Measurements from ENCODE around the gene STON2. TPM values are rescaled to one million over a fixed set of nuclear protein-coding genes. Genes with fewer than 3 reads are reported as not detected.

The STON2 gene
- total and polyA plus RNA-seq, 2 experiments from 2014 or later, result 5.0 to 22.7 TPM

DNA sequence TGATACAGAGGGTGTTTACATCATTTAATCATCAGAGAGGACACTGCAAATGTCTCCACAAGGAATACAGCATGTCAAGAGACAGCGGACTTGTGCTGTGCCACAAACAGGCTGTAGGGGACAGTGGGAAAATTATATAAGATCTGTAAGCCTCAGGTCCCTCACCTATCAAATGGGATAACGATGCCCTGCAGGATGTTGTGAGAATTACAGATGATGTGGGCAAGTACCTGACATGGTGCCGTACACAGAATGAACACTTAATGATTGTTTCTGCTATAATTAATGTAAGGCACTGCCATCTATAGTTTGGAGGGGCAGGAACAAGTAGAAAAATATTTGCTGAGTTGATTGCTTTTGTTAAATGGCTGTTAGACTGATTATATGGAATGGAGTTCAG, 97.5 kb downstream of the STON2 start:
- Histone ChIP-seq H3K27ac (peak overlapping the region; percentile 88), H3K9me3 (ENCODE audit: low read depth) (no peaks in the 10 kb centered on the region), H3K79me2 (peaks cover 29% of the 10 kb centered on the region), H3K36me3 (replicated peaks; ENCODE audit: insufficient read depth, low read depth) (no peaks in the 10 kb centered on the region), H4K20me1 (ENCODE audit: insufficient read depth, poor library complexity, severe bottlenecking) (no peaks in the 10 kb centered on the region), H3K4me2 (peak overlapping the region; percentile 50), H3K4me1 (ENCODE audit: insufficient read depth) (peaks cover 7% of the 10 kb centered on the region), H3K27me3 (no peaks in the 10 kb centered on the region), H3K4me3 (no peak overlapping the region), H3K9me2 (replicated peaks; ENCODE audit: insufficient read depth) (no peaks in the 10 kb centered on the region), H2AFZ (no peak overlapping the region)
- DNase-seq (ENCODE audit: low spot score), result no peak
- WGBS (ENCODE audit: low lambda C conversion rate, missing lambda C conversion rate), result 91% methylated on average over 3 of the region's 3 CpGs
- TF ChIP-seq EZH2phosphoT487 (IDR thresholded peaks at IDR 0.05; ENCODE audit: low read depth, severe bottlenecking, unreplicated experiment) (no peak), EZH2 (IDR thresholded peaks at IDR 0.05; ENCODE audit: borderline replicate concordance) (no peak)
- TF ChIP-seq, protein P1, sequence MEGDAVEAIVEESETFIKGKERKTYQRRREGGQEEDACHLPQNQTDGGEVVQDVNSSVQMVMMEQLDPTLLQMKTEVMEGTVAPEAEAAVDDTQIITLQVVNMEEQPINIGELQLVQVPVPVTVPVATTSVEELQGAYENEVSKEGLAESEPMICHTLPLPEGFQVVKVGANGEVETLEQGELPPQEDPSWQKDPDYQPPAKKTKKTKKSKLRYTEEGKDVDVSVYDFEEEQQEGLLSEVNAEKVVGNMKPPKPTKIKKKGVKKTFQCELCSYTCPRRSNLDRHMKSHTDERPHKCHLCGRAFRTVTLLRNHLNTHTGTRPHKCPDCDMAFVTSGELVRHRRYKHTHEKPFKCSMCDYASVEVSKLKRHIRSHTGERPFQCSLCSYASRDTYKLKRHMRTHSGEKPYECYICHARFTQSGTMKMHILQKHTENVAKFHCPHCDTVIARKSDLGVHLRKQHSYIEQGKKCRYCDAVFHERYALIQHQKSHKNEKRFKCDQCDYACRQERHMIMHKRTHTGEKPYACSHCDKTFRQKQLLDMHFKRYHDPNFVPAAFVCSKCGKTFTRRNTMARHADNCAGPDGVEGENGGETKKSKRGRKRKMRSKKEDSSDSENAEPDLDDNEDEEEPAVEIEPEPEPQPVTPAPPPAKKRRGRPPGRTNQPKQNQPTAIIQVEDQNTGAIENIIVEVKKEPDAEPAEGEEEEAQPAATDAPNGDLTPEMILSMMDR (IDR thresholded peaks at IDR 0.05; ENCODE audit: poor library complexity), result no peak

DNA sequence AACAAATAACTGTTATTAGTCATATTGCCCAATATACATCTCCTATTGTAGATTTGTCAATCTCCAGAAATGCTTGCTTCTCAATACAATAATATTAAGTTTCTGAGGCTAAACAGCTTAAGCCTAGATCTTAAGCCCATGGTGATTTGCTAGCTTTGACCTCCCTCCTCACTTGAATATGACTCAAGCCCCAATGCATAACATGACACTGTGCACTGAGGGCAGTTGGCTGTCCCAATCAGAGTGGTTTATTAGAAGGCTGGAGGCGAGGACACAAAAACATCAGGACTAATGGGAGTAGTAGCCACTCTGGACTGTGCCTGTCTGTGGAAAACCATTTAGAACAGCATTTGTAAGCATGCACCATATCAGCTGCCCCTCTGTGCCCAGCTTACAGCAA, 98.3 kb downstream of the STON2 start:
- Histone ChIP-seq H2AFZ (no peak overlapping the region), H3K27ac (peak overlapping the region; percentile 88), H3K9me3 (ENCODE audit: low read depth) (no peaks in the 10 kb centered on the region), H3K9me2 (replicated peaks; ENCODE audit: insufficient read depth) (no peaks in the 10 kb centered on the region), H3K36me3 (replicated peaks; ENCODE audit: insufficient read depth, low read depth) (no peaks in the 10 kb centered on the region), H3K4me3 (no peak overlapping the region), H4K20me1 (ENCODE audit: insufficient read depth, poor library complexity, severe bottlenecking) (no peaks in the 10 kb centered on the region), H3K79me2 (peaks cover 35% of the 10 kb centered on the region), H3K4me2 (no peak overlapping the region), H3K4me1 (ENCODE audit: insufficient read depth) (peaks cover 7% of the 10 kb centered on the region), H3K27me3 (no peaks in the 10 kb centered on the region)
- no peak for TF ChIP-seq EZH2phosphoT487 (IDR thresholded peaks at IDR 0.05; ENCODE audit: low read depth, severe bottlenecking, unreplicated experiment)
- no peak for TF ChIP-seq EZH2 (IDR thresholded peaks at IDR 0.05; ENCODE audit: borderline replicate concordance)
- TF ChIP-seq, protein P1 (IDR thresholded peaks at IDR 0.05; ENCODE audit: poor library complexity), result no peak
- no peak for DNase-seq (ENCODE audit: low spot score)
- 89% methylated on average over 1 of the region's 1 CpG for WGBS (ENCODE audit: low lambda C conversion rate, missing lambda C conversion rate)

DNA sequence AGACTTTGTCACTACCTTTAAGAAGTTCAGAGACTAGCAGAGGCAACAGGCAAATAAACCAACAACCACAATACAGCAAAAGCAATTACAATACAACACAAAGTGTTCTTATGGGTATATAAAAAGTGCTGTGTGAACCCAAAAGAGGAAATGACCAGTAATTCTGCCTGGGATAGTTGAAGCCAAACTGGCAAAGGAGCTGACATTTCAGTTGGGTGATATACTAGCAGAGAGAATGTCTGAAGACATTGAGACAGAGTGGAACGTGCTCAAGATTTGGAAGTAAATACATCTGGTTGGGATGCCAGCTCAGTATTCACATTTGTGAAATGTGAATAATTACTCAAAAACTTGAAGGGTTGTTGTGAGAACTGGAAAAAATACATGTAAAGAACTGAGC, 98.8 kb downstream of the STON2 start:
- WGBS (ENCODE audit: low lambda C conversion rate, missing lambda C conversion rate), result 85% methylated on average over 1 of the region's 1 CpG
- Histone ChIP-seq H3K9me2 (replicated peaks; ENCODE audit: insufficient read depth) (no peaks in the 10 kb centered on the region), H3K27ac (no peak overlapping the region), H3K9me3 (ENCODE audit: low read depth) (no peaks in the 10 kb centered on the region), H2AFZ (no peak overlapping the region), H3K4me2 (no peak overlapping the region), H4K20me1 (ENCODE audit: insufficient read depth, poor library complexity, severe bottlenecking) (no peaks in the 10 kb centered on the region), H3K36me3 (replicated peaks; ENCODE audit: insufficient read depth, low read depth) (no peaks in the 10 kb centered on the region), H3K4me3 (no peak overlapping the region), H3K27me3 (no peaks in the 10 kb centered on the region), H3K4me1 (ENCODE audit: insufficient read depth) (peaks cover 7% of the 10 kb centered on the region), H3K79me2 (peaks cover 35% of the 10 kb centered on the region)
- no peak for DNase-seq (ENCODE audit: low spot score)
- TF ChIP-seq, protein P1 (IDR thresholded peaks at IDR 0.05; ENCODE audit: poor library complexity), result no peak
- TF ChIP-seq EZH2 (IDR thresholded peaks at IDR 0.05; ENCODE audit: borderline replicate concordance) (no peak), EZH2phosphoT487 (IDR thresholded peaks at IDR 0.05; ENCODE audit: low read depth, severe bottlenecking, unreplicated experiment) (no peak)

DNA sequence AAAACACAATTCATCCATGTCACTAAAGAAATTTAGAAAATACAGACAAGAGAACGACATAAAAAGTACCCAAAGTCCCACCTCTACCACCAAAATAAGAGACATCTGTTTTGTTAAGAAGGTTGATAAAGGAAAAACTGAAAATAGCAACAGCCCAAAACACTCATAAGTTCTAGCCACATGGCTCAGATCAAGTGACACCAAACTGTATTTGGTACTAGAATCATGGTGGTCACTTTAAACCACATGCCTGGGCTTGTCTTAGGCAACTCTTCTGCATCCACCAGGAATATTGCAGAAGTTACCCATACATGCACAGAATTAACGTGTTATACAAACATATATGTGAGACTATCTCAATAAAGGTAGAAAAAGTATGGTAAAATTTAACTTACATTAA, 101.2 kb downstream of the STON2 start:
- Histone ChIP-seq H3K9me2 (replicated peaks; ENCODE audit: insufficient read depth) (no peaks in the 10 kb centered on the region), H2AFZ (no peak overlapping the region), H3K9me3 (ENCODE audit: low read depth) (no peaks in the 10 kb centered on the region), H3K27me3 (no peaks in the 10 kb centered on the region), H4K20me1 (ENCODE audit: insufficient read depth, poor library complexity, severe bottlenecking) (no peaks in the 10 kb centered on the region), H3K4me3 (no peak overlapping the region), H3K4me1 (ENCODE audit: insufficient read depth) (no peaks in the 10 kb centered on the region), H3K4me2 (no peak overlapping the region), H3K79me2 (peaks cover 42% of the 10 kb centered on the region), H3K36me3 (replicated peaks; ENCODE audit: insufficient read depth, low read depth) (no peaks in the 10 kb centered on the region), H3K27ac (no peak overlapping the region)
- no peak for DNase-seq (ENCODE audit: low spot score)
- WGBS (ENCODE audit: low lambda C conversion rate, missing lambda C conversion rate), result 95% methylated on average over 2 of the region's 2 CpGs
- TF ChIP-seq EZH2 (IDR thresholded peaks at IDR 0.05; ENCODE audit: borderline replicate concordance), result no peak
- TF ChIP-seq, protein P1 (IDR thresholded peaks at IDR 0.05; ENCODE audit: poor library complexity), result no peak
- TF ChIP-seq EZH2phosphoT487 (IDR thresholded peaks at IDR 0.05; ENCODE audit: low read depth, severe bottlenecking, unreplicated experiment), result no peak

Data from hepatocyte (in vitro differentiated cells).